Mesothelial cell of epicardium (in vitro differentiated cells): ENCODE data around the gene TUT4. TPM values are rescaled to one million over a fixed set of nuclear protein-coding genes. Genes with fewer than 3 reads are reported as not detected.

ENCODE experiments used
- DNase-seq, 2 experiments: peaks; one replicate each; pipeline ENCODE4 v3.0.0; 2021; ENCODE audit warnings: low spot score in 2 of 2; ENCODE audit not compliant: unreplicated experiment in 2 of 2
- H3K27ac Mint-ChIP-seq: 2 replicates; pipeline ENCODE4 v1.8.0; 2021; ENCODE audit warnings: mixed read lengths
- H3K27me3 Mint-ChIP-seq: 2 replicates; pipeline ENCODE4 v1.8.0; 2021; ENCODE audit warnings: low read depth, mixed read lengths
- H3K36me3 Mint-ChIP-seq: 2 replicates; pipeline ENCODE4 v1.8.0; 2021; ENCODE audit warnings: mixed read lengths
- H3K4me1 Mint-ChIP-seq: 2 replicates; pipeline ENCODE4 v1.8.0; 2021; ENCODE audit warnings: mixed read lengths
- H3K4me3 Mint-ChIP-seq: 2 replicates; pipeline ENCODE4 v1.8.0; 2021; ENCODE audit warnings: mild to moderate bottlenecking, moderate library complexity, mixed read lengths
- H3K9me3 Mint-ChIP-seq: 2 replicates; pipeline ENCODE4 v1.8.0; 2021; ENCODE audit warnings: mixed read lengths
- total RNA-seq: library from RNA; stranded (reverse); gene quantifications from 3 replicates; pipeline ENCODE4 v1.2.1, GENCODE V29; 2021
- TF ChIP-seq, protein P1 (sequence below): fragments of 200-600 bp; sonication (generic); IDR thresholded peaks from one replicate; pipeline ENCODE4 v1.5.0; 2021; ENCODE audit warnings: antibody characterized with exemption; ENCODE audit not compliant: unreplicated experiment

TUT4 gene
- total RNA-seq, 1 donor from 2014 or later, result 129 TPM

DNA sequence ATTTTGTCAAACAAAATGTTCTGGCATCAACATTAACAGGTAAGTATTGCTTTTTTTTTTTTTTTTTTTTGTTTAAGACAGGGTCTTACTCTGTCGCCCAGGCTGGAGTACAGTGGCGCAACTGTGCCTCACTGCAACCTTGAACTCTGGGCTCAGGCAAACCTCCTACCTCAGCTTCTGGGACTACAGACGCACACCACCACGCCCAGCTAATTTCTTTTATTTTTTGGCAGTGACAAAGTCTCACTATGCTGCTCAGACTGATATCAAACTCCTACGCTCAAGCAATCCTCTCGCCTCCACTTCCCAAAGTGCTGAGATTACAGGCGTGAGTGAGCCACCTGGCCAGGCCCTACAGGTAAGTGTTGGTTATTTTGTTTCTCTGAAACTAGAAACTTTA, 2.4 kb downstream of the TUT4 start:
- TF ChIP-seq, protein P1, sequence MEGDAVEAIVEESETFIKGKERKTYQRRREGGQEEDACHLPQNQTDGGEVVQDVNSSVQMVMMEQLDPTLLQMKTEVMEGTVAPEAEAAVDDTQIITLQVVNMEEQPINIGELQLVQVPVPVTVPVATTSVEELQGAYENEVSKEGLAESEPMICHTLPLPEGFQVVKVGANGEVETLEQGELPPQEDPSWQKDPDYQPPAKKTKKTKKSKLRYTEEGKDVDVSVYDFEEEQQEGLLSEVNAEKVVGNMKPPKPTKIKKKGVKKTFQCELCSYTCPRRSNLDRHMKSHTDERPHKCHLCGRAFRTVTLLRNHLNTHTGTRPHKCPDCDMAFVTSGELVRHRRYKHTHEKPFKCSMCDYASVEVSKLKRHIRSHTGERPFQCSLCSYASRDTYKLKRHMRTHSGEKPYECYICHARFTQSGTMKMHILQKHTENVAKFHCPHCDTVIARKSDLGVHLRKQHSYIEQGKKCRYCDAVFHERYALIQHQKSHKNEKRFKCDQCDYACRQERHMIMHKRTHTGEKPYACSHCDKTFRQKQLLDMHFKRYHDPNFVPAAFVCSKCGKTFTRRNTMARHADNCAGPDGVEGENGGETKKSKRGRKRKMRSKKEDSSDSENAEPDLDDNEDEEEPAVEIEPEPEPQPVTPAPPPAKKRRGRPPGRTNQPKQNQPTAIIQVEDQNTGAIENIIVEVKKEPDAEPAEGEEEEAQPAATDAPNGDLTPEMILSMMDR, result no peak
- Mint-ChIP-seq H3K27ac (peak overlapping the region; percentile 23), H3K9me3 (peaks cover 7% of the 10 kb centered on the region), H3K27me3 (no peaks in the 10 kb centered on the region), H3K4me3 (peak overlapping the region; percentile 2), H3K36me3 (peaks cover 6% of the 10 kb centered on the region), H3K4me1 (peaks cover 32% of the 10 kb centered on the region)
- DNase-seq, result no peak

DNA sequence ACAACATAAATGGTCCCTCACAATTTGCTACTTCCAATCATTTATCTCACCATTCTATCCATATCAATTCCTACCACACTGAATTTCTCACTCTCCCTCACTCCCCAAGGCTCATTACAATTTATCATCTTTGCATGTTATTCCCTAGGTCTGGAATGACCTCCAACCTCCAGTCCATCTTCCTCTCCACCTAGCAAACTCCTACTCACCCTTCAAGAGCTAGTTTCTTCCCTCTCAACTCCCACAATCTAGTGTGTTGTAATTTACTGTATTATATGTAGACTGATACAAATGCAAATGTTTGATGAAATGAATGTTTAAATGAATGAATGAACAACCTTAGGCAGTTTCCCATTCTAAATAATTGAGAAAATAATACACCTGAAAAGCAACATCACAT, 3.6 kb downstream of the TUT4 start:
- no peak overlapping the region for H3K27ac Mint-ChIP-seq
- TF ChIP-seq, protein P1, result no peak
- H3K4me3 Mint-ChIP-seq, result no peak overlapping the region
- H3K36me3 Mint-ChIP-seq, result peaks cover 12% of the 10 kb centered on the region
- peaks cover 20% of the 10 kb centered on the region for H3K4me1 Mint-ChIP-seq
- DNase-seq, result no peak
- H3K27me3 Mint-ChIP-seq, result no peaks in the 10 kb centered on the region
- H3K9me3 Mint-ChIP-seq, result peaks cover 10% of the 10 kb centered on the region

DNA sequence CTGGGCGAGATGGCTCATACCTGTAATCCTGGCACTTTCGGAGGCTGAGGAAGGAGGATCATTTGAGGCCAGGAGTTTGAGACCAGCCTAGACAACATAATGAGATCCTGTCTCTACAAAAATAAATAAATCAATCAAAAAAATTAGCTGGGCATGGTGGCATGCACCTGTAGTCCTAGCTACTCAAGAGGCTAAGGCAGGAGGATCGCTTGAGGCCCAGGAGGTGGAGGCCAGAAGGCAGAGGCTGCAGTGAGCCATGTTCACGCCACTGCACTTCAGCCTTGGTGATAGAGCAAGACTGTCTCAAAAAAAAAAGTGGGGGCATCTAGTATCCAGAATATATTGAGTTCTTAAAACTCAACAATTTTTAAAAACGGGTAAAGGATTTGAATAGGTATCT, 6.0 kb downstream of the TUT4 start:
- Mint-ChIP-seq H3K4me1 (peaks cover 16% of the 10 kb centered on the region), H3K27me3 (no peaks in the 10 kb centered on the region), H3K27ac (no peak overlapping the region), H3K4me3 (no peak overlapping the region), H3K9me3 (peaks cover 25% of the 10 kb centered on the region), H3K36me3 (peaks cover 28% of the 10 kb centered on the region)
- DNase-seq, result no peak
- TF ChIP-seq, protein P1, result no peak

DNA sequence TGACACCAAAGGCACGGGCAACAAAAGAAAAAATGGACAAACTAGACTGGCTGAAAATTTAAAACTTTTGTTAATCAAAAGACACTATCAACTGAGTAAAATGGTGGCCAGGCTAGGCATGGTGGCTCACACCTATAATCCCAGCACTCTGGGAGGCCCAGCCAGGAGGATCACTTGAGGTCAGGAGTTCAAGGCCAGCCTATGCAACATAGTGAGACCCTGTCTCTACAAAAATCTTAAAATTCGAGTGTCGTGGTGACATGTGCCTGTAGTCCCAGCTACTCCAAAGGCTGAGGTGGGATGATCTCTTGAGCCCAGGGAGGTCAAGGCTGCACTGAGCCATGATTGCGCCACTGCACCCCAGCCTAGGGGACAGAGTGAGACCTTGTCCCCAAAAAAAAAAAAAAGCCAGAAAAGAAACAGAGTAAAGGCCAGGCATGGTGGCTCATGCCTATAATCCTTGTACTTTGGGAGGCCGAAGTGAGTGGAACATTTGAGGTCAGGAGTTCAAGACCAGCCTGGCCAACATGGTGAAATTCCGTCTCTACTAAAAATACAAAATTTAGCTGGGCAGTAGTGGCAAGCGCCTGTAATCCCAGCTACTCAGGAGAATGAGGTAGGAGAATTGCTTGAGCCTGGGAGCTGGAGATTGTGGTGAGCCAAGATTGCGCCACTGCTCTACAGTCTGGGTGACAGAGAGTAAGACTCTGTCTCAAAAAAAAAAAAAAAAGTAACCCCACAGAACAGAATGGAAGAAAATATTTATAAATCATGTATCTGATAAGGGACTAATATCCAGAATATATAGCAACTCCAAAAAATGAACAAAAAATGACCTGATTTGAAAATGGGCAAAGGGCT, 8.0 kb downstream of the TUT4 start:
- Mint-ChIP-seq H3K4me1 (peaks cover 10% of the 10 kb centered on the region), H3K27ac (peak overlapping the region; percentile 47), H3K27me3 (no peaks in the 10 kb centered on the region), H3K9me3 (peaks cover 29% of the 10 kb centered on the region), H3K36me3 (peaks cover 39% of the 10 kb centered on the region), H3K4me3 (no peak overlapping the region)
- TF ChIP-seq, protein P1, result no peak
- DNase-seq, result no peak

DNA sequence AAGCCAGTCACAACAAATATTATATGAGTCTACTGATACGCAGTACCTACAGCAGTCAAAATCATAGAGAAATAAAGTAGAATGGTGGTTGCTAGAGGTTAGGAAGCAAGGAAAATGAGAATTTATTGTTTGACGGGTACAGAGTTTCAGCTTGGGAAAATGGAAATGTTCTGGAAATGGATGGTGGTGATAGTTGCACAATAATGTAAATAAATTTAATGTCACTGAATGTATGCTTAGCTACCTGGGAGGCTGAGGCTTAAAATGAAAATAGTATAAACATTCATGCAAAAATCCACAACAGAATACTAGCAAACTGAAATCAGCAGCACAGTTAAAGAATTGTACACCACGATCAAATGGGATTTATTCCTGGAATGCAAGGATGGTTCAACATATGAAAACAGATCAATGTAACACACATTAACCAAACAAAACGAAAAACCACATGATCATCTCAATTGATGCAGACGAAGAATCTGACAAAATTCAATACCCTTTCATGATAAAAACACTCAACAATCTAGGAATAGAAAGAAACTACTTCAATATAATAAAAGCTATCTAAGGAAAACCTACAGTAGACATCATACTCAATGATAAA, 10.7 kb downstream of the TUT4 start:
- Mint-ChIP-seq H3K36me3 (peaks cover 46% of the 10 kb centered on the region), H3K4me1 (no peaks in the 10 kb centered on the region), H3K27ac (no peak overlapping the region), H3K9me3 (peaks cover 35% of the 10 kb centered on the region), H3K4me3 (no peak overlapping the region), H3K27me3 (no peaks in the 10 kb centered on the region)
- TF ChIP-seq, protein P1, result no peak
- DNase-seq, result no peak
